Esophagus squamous epithelium (tissue), 4 donors: ENCODE data around the gene ITPKB.

Experiments
- POLR2A ChIP-seq, 4 donors: fragments of 450-650 bp; IDR thresholded peaks; one replicate each; pipeline ENCODE4 v1.6.1; 2017; ENCODE audit warnings: antibody characterized with exemption in 4 of 4, mild to moderate bottlenecking in 4 of 4, moderate library complexity in 3 of 4
- TF ChIP-seq, protein P1 (sequence below), 6 experiments: fragments of 450-650 bp in 4 of 6; fragments of 200-600 bp in 2 of 6; sonication (generic) in 2 of 6; IDR thresholded peaks; one replicate each; pipeline ENCODE4 v1.5.1; 2016 to 2019; ENCODE audit warnings: antibody characterized with exemption in 6 of 6, mild to moderate bottlenecking in 4 of 6, moderate library complexity in 4 of 6

DNA sequence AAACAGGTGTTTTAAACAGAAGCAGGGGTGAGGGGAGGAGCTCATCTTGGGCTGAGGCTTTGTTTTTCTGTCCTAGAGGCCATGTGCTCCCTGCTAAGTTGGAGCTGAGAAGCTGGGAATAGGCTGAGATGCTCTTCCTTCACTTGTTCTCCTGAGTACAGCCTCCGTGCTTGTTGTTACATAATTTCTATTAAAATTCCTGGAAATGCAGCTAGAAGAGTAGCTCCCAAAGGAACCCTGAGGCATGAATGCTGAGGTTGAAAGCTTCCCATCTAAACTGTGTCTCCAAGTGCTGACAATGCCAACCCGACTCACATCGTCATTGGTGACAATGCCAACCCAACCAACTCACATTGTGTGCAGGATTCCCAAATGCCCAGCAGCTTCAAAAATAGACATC lies 12.6 kb upstream of the ITPKB start:
- TF ChIP-seq, protein P1, sequence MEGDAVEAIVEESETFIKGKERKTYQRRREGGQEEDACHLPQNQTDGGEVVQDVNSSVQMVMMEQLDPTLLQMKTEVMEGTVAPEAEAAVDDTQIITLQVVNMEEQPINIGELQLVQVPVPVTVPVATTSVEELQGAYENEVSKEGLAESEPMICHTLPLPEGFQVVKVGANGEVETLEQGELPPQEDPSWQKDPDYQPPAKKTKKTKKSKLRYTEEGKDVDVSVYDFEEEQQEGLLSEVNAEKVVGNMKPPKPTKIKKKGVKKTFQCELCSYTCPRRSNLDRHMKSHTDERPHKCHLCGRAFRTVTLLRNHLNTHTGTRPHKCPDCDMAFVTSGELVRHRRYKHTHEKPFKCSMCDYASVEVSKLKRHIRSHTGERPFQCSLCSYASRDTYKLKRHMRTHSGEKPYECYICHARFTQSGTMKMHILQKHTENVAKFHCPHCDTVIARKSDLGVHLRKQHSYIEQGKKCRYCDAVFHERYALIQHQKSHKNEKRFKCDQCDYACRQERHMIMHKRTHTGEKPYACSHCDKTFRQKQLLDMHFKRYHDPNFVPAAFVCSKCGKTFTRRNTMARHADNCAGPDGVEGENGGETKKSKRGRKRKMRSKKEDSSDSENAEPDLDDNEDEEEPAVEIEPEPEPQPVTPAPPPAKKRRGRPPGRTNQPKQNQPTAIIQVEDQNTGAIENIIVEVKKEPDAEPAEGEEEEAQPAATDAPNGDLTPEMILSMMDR (IDR thresholded peaks at IDR 0.05), result no peak
- TF ChIP-seq POLR2A (IDR thresholded peaks at IDR 0.05), result no peak
